ENCODE measurements around the gene ZBTB21. TPM values are rescaled to one million over a fixed set of nuclear protein-coding genes. Genes with fewer than 3 reads are reported as not detected.

ZBTB21 gene
- total and polyA plus RNA-seq, 2 donors (not counting 1 experiment from before 2014, with no cell fraction given) = 8.9 to 9.1 TPM

DNA sequence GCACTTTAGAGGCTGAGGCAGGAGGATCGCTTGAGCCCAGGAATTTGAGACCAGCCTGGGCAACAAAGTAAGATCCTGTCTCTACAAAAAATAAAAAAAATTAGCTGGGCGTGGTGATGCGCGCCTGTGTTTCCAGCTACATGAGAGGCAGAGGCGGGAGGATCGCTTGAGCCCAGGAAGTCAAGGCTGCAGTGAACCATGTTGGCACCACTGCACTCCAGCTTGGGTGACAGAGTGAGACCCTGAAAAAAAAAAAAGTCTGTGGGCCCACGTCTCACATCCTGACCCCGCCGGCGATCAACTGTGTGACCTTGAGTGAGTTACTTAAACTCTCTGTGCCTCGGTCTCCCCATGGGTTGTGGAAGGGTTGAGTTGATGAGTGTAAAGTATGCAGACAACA lies 12.7 kb upstream of the ZBTB21 start:
- Histone ChIP-seq H4K20me1 (ENCODE audit: control insufficient read depth, extremely low read depth, insufficient read depth, low read length) (no peaks in the 10 kb centered on the region), H3K27me3 (ENCODE audit: control insufficient read depth, insufficient read depth, low read length) (peaks cover 4% of the 10 kb centered on the region), H3K9ac (ENCODE audit: insufficient read depth, low read length) (no peak overlapping the region), H2AFZ (ENCODE audit: low read length) (no peak overlapping the region), H3K27ac (ENCODE audit: insufficient read depth, low read length) (no peak overlapping the region), H3K4me1 (ENCODE audit: control insufficient read depth, extremely low read depth, insufficient read depth, low read length) (peaks cover 10% of the 10 kb centered on the region), H3K9me3 (ENCODE audit: control insufficient read depth, insufficient read depth, low read depth, low read length) (no peaks in the 10 kb centered on the region), H3K4me3 (replicated peaks in 1 of 4; ENCODE audit: control extremely low read depth in 1 of 4, insufficient read depth in 1 of 4, low read depth in 3 of 4, low read length in 4 of 4) (no peak overlapping the region), H3K36me3 (ENCODE audit: control insufficient read depth, insufficient read depth, low read length) (no peaks in the 10 kb centered on the region), H3K79me2 (ENCODE audit: control insufficient read depth, insufficient read depth, low read length) (no peaks in the 10 kb centered on the region), H3K4me2 (ENCODE audit: extremely low read depth, insufficient read depth, low read length) (no peak overlapping the region)
- DNase-seq (ENCODE audit: low read depth in 2 of 2) = no peak
- TF ChIP-seq, protein P1, sequence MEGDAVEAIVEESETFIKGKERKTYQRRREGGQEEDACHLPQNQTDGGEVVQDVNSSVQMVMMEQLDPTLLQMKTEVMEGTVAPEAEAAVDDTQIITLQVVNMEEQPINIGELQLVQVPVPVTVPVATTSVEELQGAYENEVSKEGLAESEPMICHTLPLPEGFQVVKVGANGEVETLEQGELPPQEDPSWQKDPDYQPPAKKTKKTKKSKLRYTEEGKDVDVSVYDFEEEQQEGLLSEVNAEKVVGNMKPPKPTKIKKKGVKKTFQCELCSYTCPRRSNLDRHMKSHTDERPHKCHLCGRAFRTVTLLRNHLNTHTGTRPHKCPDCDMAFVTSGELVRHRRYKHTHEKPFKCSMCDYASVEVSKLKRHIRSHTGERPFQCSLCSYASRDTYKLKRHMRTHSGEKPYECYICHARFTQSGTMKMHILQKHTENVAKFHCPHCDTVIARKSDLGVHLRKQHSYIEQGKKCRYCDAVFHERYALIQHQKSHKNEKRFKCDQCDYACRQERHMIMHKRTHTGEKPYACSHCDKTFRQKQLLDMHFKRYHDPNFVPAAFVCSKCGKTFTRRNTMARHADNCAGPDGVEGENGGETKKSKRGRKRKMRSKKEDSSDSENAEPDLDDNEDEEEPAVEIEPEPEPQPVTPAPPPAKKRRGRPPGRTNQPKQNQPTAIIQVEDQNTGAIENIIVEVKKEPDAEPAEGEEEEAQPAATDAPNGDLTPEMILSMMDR (conservative IDR thresholded peaks at IDR 0.05 in 1 of 2, IDR thresholded peaks at IDR 0.05 in 1 of 2; ENCODE audit: low read depth in 1 of 2, low read length in 2 of 2) = no peak
- TF ChIP-seq EZH2 (IDR thresholded peaks at IDR 0.05; ENCODE audit: low read length, missing control alignments) = no peak

DNA sequence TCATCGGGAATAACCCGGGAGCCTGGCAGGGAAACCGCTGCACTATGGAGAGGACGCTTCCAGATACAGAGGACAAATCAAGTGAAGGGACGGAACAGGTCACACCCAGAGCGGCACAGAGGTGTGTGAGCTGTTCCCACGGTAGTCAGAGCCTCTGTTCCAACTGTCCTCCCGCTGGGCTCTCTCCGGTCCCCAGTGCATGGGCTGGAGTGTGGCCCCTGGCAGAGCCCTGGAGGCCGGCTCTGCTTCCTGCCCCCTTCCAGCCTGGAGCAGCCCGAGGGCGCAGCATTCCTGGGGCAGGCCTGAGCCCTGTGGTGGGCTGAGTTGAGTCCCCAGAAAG lies 11.9 kb upstream of the ZBTB21 start:
- Histone ChIP-seq H3K4me2 (ENCODE audit: extremely low read depth, insufficient read depth, low read length) (no peak overlapping the region), H3K27ac (ENCODE audit: insufficient read depth, low read length) (no peak overlapping the region), H3K79me2 (ENCODE audit: control insufficient read depth, insufficient read depth, low read length) (no peaks in the 10 kb centered on the region), H3K4me3 (replicated peaks in 1 of 4; ENCODE audit: control extremely low read depth in 1 of 4, insufficient read depth in 1 of 4, low read depth in 3 of 4, low read length in 4 of 4) (no peak overlapping the region), H3K36me3 (ENCODE audit: control insufficient read depth, insufficient read depth, low read length) (no peaks in the 10 kb centered on the region), H4K20me1 (ENCODE audit: control insufficient read depth, extremely low read depth, insufficient read depth, low read length) (no peaks in the 10 kb centered on the region), H3K27me3 (ENCODE audit: control insufficient read depth, insufficient read depth, low read length) (peaks cover 4% of the 10 kb centered on the region), H3K4me1 (ENCODE audit: control insufficient read depth, extremely low read depth, insufficient read depth, low read length) (peaks cover 10% of the 10 kb centered on the region), H3K9me3 (ENCODE audit: control insufficient read depth, insufficient read depth, low read depth, low read length) (no peaks in the 10 kb centered on the region), H2AFZ (ENCODE audit: low read length) (no peak overlapping the region), H3K9ac (ENCODE audit: insufficient read depth, low read length) (no peak overlapping the region)
- TF ChIP-seq, protein P1 (conservative IDR thresholded peaks at IDR 0.05 in 1 of 2, IDR thresholded peaks at IDR 0.05 in 1 of 2; ENCODE audit: low read depth in 1 of 2, low read length in 2 of 2) = no peak
- TF ChIP-seq EZH2 (IDR thresholded peaks at IDR 0.05; ENCODE audit: low read length, missing control alignments) = no peak
- DNase-seq (ENCODE audit: low read depth in 2 of 2) = no peak

DNA sequence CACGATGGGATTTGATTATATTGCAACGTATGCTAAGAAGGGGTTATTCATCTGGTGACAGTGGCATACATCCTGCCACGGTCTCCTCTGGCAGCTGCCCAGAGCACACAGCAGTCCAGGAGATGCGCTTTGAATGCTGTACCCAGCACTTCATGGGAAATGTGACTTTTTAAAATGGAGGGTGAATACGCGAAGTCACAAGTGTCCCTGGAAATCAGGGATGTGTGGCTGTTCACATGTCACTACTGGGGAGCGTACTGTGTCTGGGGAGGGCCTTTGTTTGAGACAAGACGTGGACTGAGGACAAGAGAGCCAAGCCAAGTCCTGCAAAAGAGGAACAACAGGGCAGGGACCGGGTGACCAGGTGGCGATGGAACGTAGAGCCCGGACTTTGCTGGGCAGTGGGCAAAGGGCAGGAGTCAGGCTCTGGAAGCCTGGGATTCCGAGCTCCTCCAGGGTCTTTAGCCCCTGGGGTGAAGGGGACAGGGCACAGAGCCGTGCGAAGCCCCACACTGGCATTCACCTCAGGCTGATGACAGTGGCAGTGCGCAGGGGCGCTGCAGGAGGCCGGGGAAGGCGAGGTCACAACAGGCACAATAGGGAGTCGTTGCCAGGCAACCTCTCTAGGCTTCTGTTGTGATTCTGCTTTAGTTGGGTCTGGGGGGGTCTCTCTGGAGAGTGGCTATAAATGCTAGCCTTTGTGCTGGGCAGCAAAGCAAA lies 11.4 kb upstream of the ZBTB21 start:
- H3K4me2 ChIP-seq (ENCODE audit: extremely low read depth, insufficient read depth, low read length) = no peak overlapping the region
- H3K79me2 ChIP-seq (ENCODE audit: control insufficient read depth, insufficient read depth, low read length) = no peaks in the 10 kb centered on the region
- no peaks in the 10 kb centered on the region for H3K9me3 ChIP-seq (ENCODE audit: control insufficient read depth, insufficient read depth, low read depth, low read length)
- peaks cover 4% of the 10 kb centered on the region for H3K27me3 ChIP-seq (ENCODE audit: control insufficient read depth, insufficient read depth, low read length)
- no peaks in the 10 kb centered on the region for H3K36me3 ChIP-seq (ENCODE audit: control insufficient read depth, insufficient read depth, low read length)
- H3K4me1 ChIP-seq (ENCODE audit: control insufficient read depth, extremely low read depth, insufficient read depth, low read length) = peaks cover 10% of the 10 kb centered on the region
- H2AFZ ChIP-seq (ENCODE audit: low read length) = no peak overlapping the region
- no peak overlapping the region for H3K27ac ChIP-seq (ENCODE audit: insufficient read depth, low read length)
- no peak overlapping the region for H3K4me3 ChIP-seq (replicated peaks in 1 of 4; ENCODE audit: control extremely low read depth in 1 of 4, insufficient read depth in 1 of 4, low read depth in 3 of 4, low read length in 4 of 4)
- H4K20me1 ChIP-seq (ENCODE audit: control insufficient read depth, extremely low read depth, insufficient read depth, low read length) = no peaks in the 10 kb centered on the region
- no peak for DNase-seq (ENCODE audit: low read depth in 2 of 2)
- TF ChIP-seq EZH2 (IDR thresholded peaks at IDR 0.05; ENCODE audit: low read length, missing control alignments) = no peak
- TF ChIP-seq, protein P1 (conservative IDR thresholded peaks at IDR 0.05 in 1 of 2, IDR thresholded peaks at IDR 0.05 in 1 of 2; ENCODE audit: low read depth in 1 of 2, low read length in 2 of 2) = no peak
- H3K9ac ChIP-seq (ENCODE audit: insufficient read depth, low read length) = no peak overlapping the region
